K562 (cell line): ENCODE measurements around the gene TMEM39A. TPM values are rescaled to one million over a fixed set of nuclear protein-coding genes. Genes with fewer than 3 reads are reported as not detected.

ENCODE experiments used
- ELF1 ChIP-seq: fragments of 200-800 bp; sonication (Bioruptor generic); IDR thresholded peaks from 2 replicates; pipeline ENCODE4 v1.6.1; 2016; ENCODE audit warnings: missing genetic modification characterization, missing compliant biosample characterization
- GTF2E2 ChIP-seq: fragments of 200-800 bp; sonication (Bioruptor generic); IDR thresholded peaks from 2 replicates; pipeline ENCODE4 v1.6.1; 2016; ENCODE audit warnings: missing genetic modification characterization, missing compliant biosample characterization
- MGA ChIP-seq: fragments of 450-650 bp; IDR thresholded peaks from 2 replicates; pipeline ENCODE4 v1.6.1; 2016; ENCODE audit warnings: mild to moderate bottlenecking, moderate library complexity
- RB1 ChIP-seq: fragments of 450-650 bp; IDR thresholded peaks from 2 replicates; pipeline ENCODE4 v1.6.1; 2017; ENCODE audit warnings: low read depth, mild to moderate bottlenecking
- ZBTB40 ChIP-seq, 2 experiments: fragments of 450-650 bp in 1 of 2; sonication (generic) in 1 of 2; formaldehyde crosslinking in 1 of 2; IDR thresholded peaks; 2 replicates each; pipeline versions ENCODE4 v1.7.1 to v1.9.0; 2016 to 2022; ENCODE audit warnings: inconsistent platforms in 1 of 2, mild to moderate bottlenecking in 1 of 2, missing genetic modification reagents in 1 of 2
- polyA plus RNA-seq, 8 experiments: library from polyadenylated mRNA; depleted of rRNA in 4 of 8; stranded (reverse) in 5 of 8; unstranded in 3 of 8; fragments of >200 nt; fragmentation: Nextera tagmentation in 2 of 8; fragmentation: Illumina TruSeq in 1 of 8; extraction: Ambion mirVana in 2 of 8; extraction: Trizol in 1 of 8; gene quantifications; 2 replicates each; pipeline versions ENCODE4 v1.2.1 to v1.2.3, GENCODE V29; 2011 to 2014; ENCODE audit warnings: inconsistent platforms in 1 of 8, missing spikeins in 1 of 8
- total RNA-seq, 7 experiments: library from RNA; depleted of rRNA in 6 of 7; stranded (reverse); fragments of >200 nt in 6 of 7; fragmentation: Illumina TruSeq in 2 of 7; extraction: Trizol in 2 of 7; gene quantifications; 2 replicates each; pipeline versions ENCODE4 v1.2.1 to v1.2.3, GENCODE V29; 2011 to 2021; ENCODE audit warnings: low replicate concordance in 1 of 7

Gene TMEM39A
- total and polyA plus RNA-seq, 9 of the 15 experiments (the other 6 are each of a cell fraction or from before 2014, with no cell fraction given) = 12.0 to 41.5 (median 15.4) TPM

- peak; percentile 10 for TF ChIP-seq MGA
- peak; percentile 43; the same call in 1 of the 2 replicates for TF ChIP-seq GTF2E2 (tag)
- peak; percentile 90 for TF ChIP-seq ELF1
- TF ChIP-seq ZBTB40 (IDR thresholded peaks at IDR 0.05) = peak; percentile 97
- no peak for TF ChIP-seq ZBTB40 (CRISPR knock-in tag; IDR thresholded peaks at IDR 0.05)
- 0 out of 2 replicates have a peak, but pooled peaks have one; percentile 10 for TF ChIP-seq RB1
Measured at GRCh38 chr3:119498186-119499011, 35.0 kb upstream of the TMEM39A start, which contains the start of gene TIMMDC1 (continued).
